Left ventricle myocardium inferior (tissue), 1 donor: ENCODE results near the gene BCL2L13. TPM values are rescaled to one million over a fixed set of nuclear protein-coding genes. Genes with fewer than 3 reads are reported as not detected.

Experiments used
- DNase-seq: peaks from one replicate; pipeline ENCODE4 v3.0.0-alpha.2; 2020
- H3K27ac ChIP-seq: fragments of 200-600 bp; replicated peaks from 2 replicates; pipeline ENCODE4 v1.8.0; 2021
- H3K27me3 ChIP-seq: fragments of 200-600 bp; 2 replicates; pipeline ENCODE4 v1.8.0; 2021; ENCODE audit warnings: low read depth
- H3K36me3 ChIP-seq: fragments of 200-600 bp; 2 replicates; pipeline ENCODE4 v1.8.0; 2021
- H3K4me1 ChIP-seq: fragments of 200-600 bp; 2 replicates; pipeline ENCODE4 v1.8.0; 2021
- H3K4me3 ChIP-seq: fragments of 200-600 bp; 2 replicates; pipeline ENCODE4 v1.8.0; 2021; ENCODE audit warnings: mild to moderate bottlenecking, moderate library complexity
- H3K9me3 ChIP-seq: fragments of 200-600 bp; replicated peaks from 2 replicates; pipeline ENCODE4 v1.8.0; 2021
- intact Hi-C: fragments of 100-400 bp; cut with micrococcal nuclease; formaldehyde crosslinking; loops from one replicate; pipeline ENCODE4 v1.11.0; 2022
- total RNA-seq: library from RNA; stranded (reverse); fragmentation: NEBNext Ultra II Directional; extraction: Animal tissue kit (Norgen Biotek cat#: 25700); gene quantifications from one replicate; pipeline ENCODE4 v1.2.1, GENCODE V29; 2021
- TF ChIP-seq, protein P1 (sequence below): fragments of 200-600 bp; IDR thresholded peaks from 2 replicates; pipeline ENCODE4 v1.8.0; 2021; ENCODE audit warnings: antibody characterized with exemption, mild to moderate bottlenecking, borderline replicate concordance
- donor health status: DM: no; HTN: yes; CAD: no; lungs with severe emphysema.

The BCL2L13 gene
- total RNA-seq, 1 donor from 2014 or later, result 111 TPM

DNA sequence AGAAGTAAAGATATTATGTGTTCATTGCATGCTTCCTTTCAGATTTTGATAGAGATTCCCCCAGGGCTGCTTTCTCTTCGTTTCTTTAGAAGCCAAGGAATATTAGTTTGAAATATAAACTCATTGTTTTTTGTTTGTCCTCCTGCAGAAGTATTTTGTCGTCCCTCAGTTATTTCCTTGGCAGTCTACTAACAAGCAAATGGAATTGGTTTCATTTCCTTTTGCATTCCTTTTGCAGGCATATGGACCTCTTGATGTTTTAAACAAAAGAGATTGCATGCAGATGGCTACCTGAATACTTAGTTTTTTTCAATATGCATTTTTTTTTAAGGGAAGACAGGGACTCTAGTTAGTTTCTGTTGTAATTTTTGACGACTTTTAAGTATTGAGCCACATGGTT, 62.2 kb downstream of the BCL2L13 start:
- no peaks in the 10 kb centered on the region for H3K27me3 ChIP-seq
- peaks cover 39% of the 10 kb centered on the region for H3K36me3 ChIP-seq
- H3K4me3 ChIP-seq, result no peak overlapping the region
- no peak for DNase-seq
- H3K4me1 ChIP-seq, result peaks cover 7% of the 10 kb centered on the region
- TF ChIP-seq, protein P1, sequence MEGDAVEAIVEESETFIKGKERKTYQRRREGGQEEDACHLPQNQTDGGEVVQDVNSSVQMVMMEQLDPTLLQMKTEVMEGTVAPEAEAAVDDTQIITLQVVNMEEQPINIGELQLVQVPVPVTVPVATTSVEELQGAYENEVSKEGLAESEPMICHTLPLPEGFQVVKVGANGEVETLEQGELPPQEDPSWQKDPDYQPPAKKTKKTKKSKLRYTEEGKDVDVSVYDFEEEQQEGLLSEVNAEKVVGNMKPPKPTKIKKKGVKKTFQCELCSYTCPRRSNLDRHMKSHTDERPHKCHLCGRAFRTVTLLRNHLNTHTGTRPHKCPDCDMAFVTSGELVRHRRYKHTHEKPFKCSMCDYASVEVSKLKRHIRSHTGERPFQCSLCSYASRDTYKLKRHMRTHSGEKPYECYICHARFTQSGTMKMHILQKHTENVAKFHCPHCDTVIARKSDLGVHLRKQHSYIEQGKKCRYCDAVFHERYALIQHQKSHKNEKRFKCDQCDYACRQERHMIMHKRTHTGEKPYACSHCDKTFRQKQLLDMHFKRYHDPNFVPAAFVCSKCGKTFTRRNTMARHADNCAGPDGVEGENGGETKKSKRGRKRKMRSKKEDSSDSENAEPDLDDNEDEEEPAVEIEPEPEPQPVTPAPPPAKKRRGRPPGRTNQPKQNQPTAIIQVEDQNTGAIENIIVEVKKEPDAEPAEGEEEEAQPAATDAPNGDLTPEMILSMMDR, result no peak
- H3K27ac ChIP-seq, result no peak overlapping the region
- H3K9me3 ChIP-seq, result no peaks in the 10 kb centered on the region
- intact Hi-C loops, result no loop called here

DNA sequence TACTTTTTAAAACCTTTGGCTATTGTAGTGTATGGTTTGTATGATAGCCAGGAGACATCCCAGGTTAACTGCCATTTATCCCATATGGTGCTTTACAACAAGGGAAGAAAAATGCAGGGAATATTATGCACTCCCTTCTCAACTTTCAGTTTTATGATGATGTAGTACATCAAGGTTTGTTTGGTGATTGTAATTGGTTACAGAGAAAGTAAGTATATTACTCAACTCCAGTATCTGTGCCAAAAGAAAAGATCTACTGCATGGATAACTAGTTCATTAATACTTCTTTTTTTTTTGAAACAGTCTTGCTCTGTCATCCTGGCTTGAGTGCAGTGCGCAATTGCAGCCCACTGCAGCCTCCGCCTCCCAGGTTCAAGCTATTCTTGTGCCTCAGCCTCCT, 65.3 kb downstream of the BCL2L13 start:
- TF ChIP-seq, protein P1, result no peak

DNA sequence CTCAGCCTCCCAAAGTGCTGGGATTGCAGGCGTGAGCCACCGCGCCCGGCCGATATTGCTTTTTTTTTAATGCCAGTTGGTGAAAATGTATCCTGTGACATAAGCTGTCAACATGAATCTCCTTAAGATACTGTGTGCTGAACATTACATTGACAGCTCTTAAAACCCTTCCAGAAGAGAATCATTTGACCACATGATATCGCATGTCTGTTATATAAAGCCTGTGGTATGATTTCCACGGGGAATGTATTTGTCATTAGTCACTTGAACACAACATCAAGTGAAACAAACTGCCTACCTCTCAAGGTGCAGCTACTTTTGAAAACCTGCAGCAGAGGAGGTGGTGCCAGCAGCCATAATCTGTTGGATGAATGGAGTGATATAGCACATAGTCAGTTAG, 67.0 kb downstream of the BCL2L13 start:
- H3K27me3 ChIP-seq, result no peaks in the 10 kb centered on the region
- DNase-seq, result no peak
- peak overlapping the region; percentile 79 for H3K27ac ChIP-seq
- intact Hi-C loops, result no loop called here
- no peaks in the 10 kb centered on the region for H3K9me3 ChIP-seq
- TF ChIP-seq, protein P1, result no peak
- no peak overlapping the region for H3K4me3 ChIP-seq
- peaks cover 47% of the 10 kb centered on the region for H3K36me3 ChIP-seq
- H3K4me1 ChIP-seq, result peaks cover 32% of the 10 kb centered on the region

More for the DNA sequence above, 65.3 kb downstream of the BCL2L13 start:
- no peaks in the 10 kb centered on the region for H3K27me3 ChIP-seq
- H3K36me3 ChIP-seq, result peaks cover 39% of the 10 kb centered on the region
- no peak overlapping the region for H3K4me3 ChIP-seq
- H3K4me1 ChIP-seq, result peaks cover 32% of the 10 kb centered on the region
- no peak for DNase-seq
- no peaks in the 10 kb centered on the region for H3K9me3 ChIP-seq
- H3K27ac ChIP-seq, result no peak overlapping the region
- intact Hi-C loops, result no loop called here

DNA sequence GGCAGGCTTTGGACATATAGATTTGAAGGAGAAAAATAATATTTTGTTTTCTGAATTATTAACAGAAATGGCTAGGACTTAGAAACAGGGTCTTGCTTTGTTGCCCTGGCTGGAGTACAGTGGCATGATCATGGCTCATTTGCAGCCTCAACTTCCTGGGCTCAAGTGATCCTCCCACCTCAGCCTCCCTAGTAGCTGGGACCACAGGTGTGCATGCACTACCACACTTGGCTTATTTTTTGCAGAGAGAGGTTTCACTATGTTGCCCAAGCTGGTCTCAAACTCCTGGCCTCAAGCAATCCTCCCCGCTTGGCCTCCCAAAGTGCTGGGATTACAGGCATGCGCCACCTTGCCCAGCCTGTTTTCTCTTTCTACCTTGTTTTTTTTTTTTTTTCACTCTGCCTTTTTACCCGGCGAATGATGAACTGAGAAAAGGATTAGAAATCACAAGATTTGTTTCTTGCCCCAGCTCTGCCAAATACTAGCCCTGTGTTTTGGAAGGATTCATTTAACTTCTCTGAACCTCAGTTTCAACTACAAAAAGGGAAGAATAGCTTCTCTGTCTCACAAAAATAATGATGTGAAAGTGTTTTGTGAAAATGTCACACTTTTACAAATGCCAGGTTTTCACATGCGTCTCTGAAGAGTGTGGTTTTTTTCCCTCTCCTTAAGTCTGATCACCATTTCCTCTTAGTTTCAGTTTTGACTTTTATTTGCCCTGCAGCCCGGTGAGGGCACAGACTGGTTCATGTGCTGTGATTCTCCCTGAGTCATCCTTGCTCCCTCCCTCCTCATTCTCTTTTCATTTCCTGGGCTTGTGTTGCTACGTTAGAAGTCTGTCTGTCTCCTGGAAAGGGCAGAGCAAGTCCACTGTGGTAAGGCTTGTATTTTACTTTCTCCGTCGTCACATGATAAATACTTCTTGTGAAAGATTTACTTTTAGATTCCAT, 67.7 kb downstream of the BCL2L13 start:
- Histone ChIP-seq H3K36me3 (peaks cover 47% of the 10 kb centered on the region), H3K27me3 (no peaks in the 10 kb centered on the region), H3K4me3 (peak overlapping the region; percentile 52)

DNA sequence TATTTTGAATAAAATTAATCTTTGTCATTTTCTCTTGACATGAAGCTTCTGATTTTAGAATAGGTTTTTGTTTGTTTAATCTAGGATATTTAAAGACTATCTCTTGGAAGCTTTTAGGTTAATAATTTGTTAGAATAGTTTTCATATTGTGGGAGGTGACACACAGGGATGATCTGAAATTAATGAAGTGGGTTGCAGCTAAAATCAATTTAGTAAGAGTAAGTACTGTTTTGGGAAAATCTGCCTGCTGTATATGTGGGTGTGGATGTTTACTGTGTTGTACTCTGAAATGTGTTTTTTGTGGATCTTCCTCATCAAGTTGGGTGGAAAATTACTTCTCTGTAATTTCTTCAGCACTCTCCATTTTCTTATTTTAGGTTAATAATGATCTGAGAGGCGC, 68.4 kb downstream of the BCL2L13 start:
- Histone ChIP-seq H3K9me3 (no peaks in the 10 kb centered on the region), H3K4me3 (peak overlapping the region; percentile 52), H3K27ac (peak overlapping the region; percentile 79), H3K4me1 (peaks cover 28% of the 10 kb centered on the region), H3K27me3 (no peaks in the 10 kb centered on the region), H3K36me3 (peaks cover 47% of the 10 kb centered on the region)
- intact Hi-C loops, result no loop called here
- no peak for DNase-seq
- TF ChIP-seq, protein P1, result no peak

More for the DNA sequence above, 67.7 kb downstream of the BCL2L13 start:
- DNase-seq, result no peak
- intact Hi-C loops, result no loop called here
- Histone ChIP-seq H3K4me1 (peaks cover 28% of the 10 kb centered on the region), H3K27ac (peak overlapping the region; percentile 79), H3K9me3 (no peaks in the 10 kb centered on the region)
- TF ChIP-seq, protein P1, result no peak
